Astrocyte (in vitro differentiated cells and primary cell): ENCODE measurements around the gene LMBRD1. TPM values are rescaled to one million over a fixed set of nuclear protein-coding genes. Genes with fewer than 3 reads are reported as not detected.

Experiments used
- DNase-seq: peaks from one replicate; pipeline ENCODE4 v3.0.0-alpha.2; 2010; ENCODE audit warnings: low read depth
- FAIRE-seq: peaks from 2 replicates; lab custom pipeline; 2011; peaks lifted over from hg19 to GRCh38; lab: Jason Lieb, UNC
- H2AFZ ChIP-seq: 2 replicates; pipeline ENCODE4 v1.6.0; 2012; ENCODE audit warnings: low read depth, low read length, inconsistent platforms
- H3K27ac ChIP-seq: 2 replicates; pipeline ENCODE4 v1.5.1; 2011; ENCODE audit warnings: low read depth, low read length, inconsistent platforms
- H3K27me3 ChIP-seq: 2 replicates; pipeline ENCODE4 v1.6.0; 2011; ENCODE audit warnings: low read length, inconsistent platforms; ENCODE audit not compliant: insufficient read depth
- H3K36me3 ChIP-seq: 2 replicates; pipeline ENCODE4 v1.5.1; 2011; ENCODE audit warnings: low read length, inconsistent platforms; ENCODE audit not compliant: insufficient read depth
- H3K4me1 ChIP-seq: 2 replicates; pipeline ENCODE4 v1.5.1; 2011; ENCODE audit warnings: low read length, inconsistent platforms; ENCODE audit not compliant: insufficient read depth
- H3K4me2 ChIP-seq: 2 replicates; pipeline ENCODE4 v1.6.0; 2012; ENCODE audit warnings: low read length, inconsistent platforms
- H3K4me3 ChIP-seq: 2 replicates; pipeline ENCODE4 v1.5.1; 2011; ENCODE audit warnings: low read depth, mild to moderate bottlenecking, low read length, inconsistent platforms; ENCODE audit not compliant: insufficient read depth
- H3K79me2 ChIP-seq: 2 replicates; pipeline ENCODE4 v1.6.0; 2012; ENCODE audit warnings: mild to moderate bottlenecking, low read length, inconsistent platforms; ENCODE audit not compliant: insufficient read depth
- H3K9ac ChIP-seq: 2 replicates; pipeline ENCODE4 v1.6.0; 2012; ENCODE audit warnings: mild to moderate bottlenecking, low read length, inconsistent platforms
- H3K9me3 ChIP-seq: 2 replicates; pipeline ENCODE4 v1.5.1; 2012; ENCODE audit warnings: low read depth, mild to moderate bottlenecking, low read length, inconsistent platforms; ENCODE audit not compliant: insufficient read depth
- H4K20me1 ChIP-seq: 2 replicates; pipeline ENCODE4 v1.6.0; 2012; ENCODE audit warnings: low read length, inconsistent platforms; ENCODE audit not compliant: insufficient read depth
- H3K27ac Mint-ChIP-seq: one replicate; pipeline ENCODE4 v1.8.0; 2021; ENCODE audit warnings: mild to moderate bottlenecking, mixed read lengths; ENCODE audit not compliant: unreplicated experiment
- H3K27me3 Mint-ChIP-seq: one replicate; pipeline ENCODE4 v1.8.0; 2021; ENCODE audit warnings: low read depth, mixed read lengths; ENCODE audit not compliant: unreplicated experiment
- H3K36me3 Mint-ChIP-seq: one replicate; pipeline ENCODE4 v1.8.0; 2021; ENCODE audit warnings: low read depth, mixed read lengths; ENCODE audit not compliant: unreplicated experiment
- H3K4me1 Mint-ChIP-seq: one replicate; pipeline ENCODE4 v1.8.0; 2021; ENCODE audit warnings: low read depth, mixed read lengths; ENCODE audit not compliant: unreplicated experiment
- H3K4me3 Mint-ChIP-seq: one replicate; pipeline ENCODE4 v1.8.0; 2021; ENCODE audit warnings: mild to moderate bottlenecking, moderate library complexity, mixed read lengths; ENCODE audit not compliant: unreplicated experiment
- H3K9me3 Mint-ChIP-seq: one replicate; pipeline ENCODE4 v1.8.0; 2021; ENCODE audit warnings: mild to moderate bottlenecking, mixed read lengths; ENCODE audit not compliant: unreplicated experiment
- CTCF ChIP-seq: IDR thresholded peaks from 2 replicates; pipeline ENCODE4 v1.5.1; 2011; ENCODE audit warnings: low read depth, mild to moderate bottlenecking, inconsistent platforms, low read length, moderate library complexity; ENCODE audit not compliant: insufficient read depth
- EZH2 ChIP-seq: IDR thresholded peaks from 2 replicates; pipeline ENCODE4 v1.6.1; 2012; ENCODE audit warnings: mild to moderate bottlenecking, low read length, inconsistent platforms; ENCODE audit not compliant: insufficient read depth
- total RNA-seq: library from RNA; stranded (reverse); gene quantifications from 2 replicates; pipeline ENCODE4 v1.2.1, GENCODE V29; 2021

Gene LMBRD1
- total RNA-seq, 1 donor from 2014 or later: 22.0 TPM

- Histone ChIP-seq H3K36me3 (no peaks in the 10 kb centered on the region), H4K20me1 (no peaks in the 10 kb centered on the region), H2AFZ (no peak overlapping the region), H3K4me3 (no peak overlapping the region), H3K79me2 (no peaks in the 10 kb centered on the region), H3K27ac (no peak overlapping the region), H3K4me1 (no peaks in the 10 kb centered on the region), H3K4me2 (no peak overlapping the region), H3K27me3 (no peaks in the 10 kb centered on the region), H3K9me3 (no peaks in the 10 kb centered on the region), H3K9ac (no peak overlapping the region)
- Mint-ChIP-seq H3K4me3 (no peak overlapping the region), H3K9me3 (no peaks in the 10 kb centered on the region), H3K27me3 (no peaks in the 10 kb centered on the region), H3K27ac (no peak overlapping the region), H3K36me3 (peaks cover under 1% of the 10 kb centered on the region), H3K4me1 (peaks cover 3% of the 10 kb centered on the region)
- FAIRE-seq: no peak
- no peak for DNase-seq
- TF ChIP-seq CTCF (no peak), EZH2 (no peak)
Observed at GRCh38 chr6:69690986-69691385, 105.8 kb downstream of the LMBRD1 start.

- Histone ChIP-seq H4K20me1 (no peaks in the 10 kb centered on the region), H3K27me3 (no peaks in the 10 kb centered on the region), H3K4me2 (no peak overlapping the region), H3K79me2 (no peaks in the 10 kb centered on the region), H3K36me3 (no peaks in the 10 kb centered on the region), H3K4me1 (no peaks in the 10 kb centered on the region), H3K4me3 (no peak overlapping the region), H3K9ac (no peak overlapping the region), H3K9me3 (no peaks in the 10 kb centered on the region), H3K27ac (no peak overlapping the region), H2AFZ (no peak overlapping the region)
- Mint-ChIP-seq H3K27ac (no peak overlapping the region), H3K36me3 (no peaks in the 10 kb centered on the region), H3K4me3 (no peak overlapping the region), H3K4me1 (no peaks in the 10 kb centered on the region), H3K9me3 (no peaks in the 10 kb centered on the region), H3K27me3 (no peaks in the 10 kb centered on the region)
- TF ChIP-seq CTCF (no peak), EZH2 (no peak)
- DNase-seq (no peak), FAIRE-seq (no peak)
Observed at GRCh38 chr6:69680302-69680701, 116.5 kb downstream of the LMBRD1 start.

GRCh38 chr6:69673298-69673697, 123.5 kb downstream of the LMBRD1 start:
- H3K4me3 ChIP-seq: no peak overlapping the region
- H3K27ac Mint-ChIP-seq: no peak overlapping the region
- DNase-seq (no peak), FAIRE-seq (no peak)
- H3K27me3 Mint-ChIP-seq: no peaks in the 10 kb centered on the region
- peaks cover 3% of the 10 kb centered on the region for H3K36me3 Mint-ChIP-seq
- TF ChIP-seq EZH2 (no peak), CTCF (no peak)
- no peak overlapping the region for H3K9ac ChIP-seq
- H3K27ac ChIP-seq: no peak overlapping the region
- no peak overlapping the region for H3K4me3 Mint-ChIP-seq
- no peaks in the 10 kb centered on the region for H3K9me3 Mint-ChIP-seq
- H3K4me1 Mint-ChIP-seq: no peaks in the 10 kb centered on the region
- no peak overlapping the region for H3K4me2 ChIP-seq
- no peaks in the 10 kb centered on the region for H4K20me1 ChIP-seq
- H3K27me3 ChIP-seq: no peaks in the 10 kb centered on the region
- no peak overlapping the region for H2AFZ ChIP-seq
- H3K9me3 ChIP-seq: no peaks in the 10 kb centered on the region
- no peaks in the 10 kb centered on the region for H3K4me1 ChIP-seq
- no peaks in the 10 kb centered on the region for H3K36me3 ChIP-seq
- H3K79me2 ChIP-seq: no peaks in the 10 kb centered on the region
